Stimulated activated CD4-positive, alpha-beta T cell treated with anti-CD3 and anti-CD28 coated beads, TNF-alpha, amount 100 ng/mL, for 24 hours (primary cell): Measurements from ENCODE around the gene DNAJC5.
"Not testable (repeated sequence)": the region's sequence is repeated elsewhere in the genome, so short reads cannot be mapped to it uniquely, and the experiment has no call there.

Experiments used
- DNase-seq, 3 experiments: peaks; one replicate each; pipeline ENCODE4 v3.0.0-alpha.2; 2020; ENCODE audit warnings: low read depth in 3 of 3

DNAJC5 gene

GRCh38 chr20:63967330-63968135 is 72.6 kb downstream of the DNAJC5 start:
- DNase-seq = no peak

- no peak for DNase-seq
These were observed 73.4 kb downstream of the DNAJC5 start for GRCh38 chr20:63968136-63968927.

- no peak for DNase-seq
These were observed 74.2 kb downstream of the DNAJC5 start for GRCh38 chr20:63968928-63969760.

- DNase-seq = peak in 1 of 3 experiments; percentile 64
These were observed 75.2 kb downstream of the DNAJC5 start, which contains the start of gene ZNF512B for GRCh38 chr20:63969838-63970713. TSS of gene ZNF512B (minus strand) at chr20:63969930. CDS start at chr20:63967950, 1,980 bp downstream.

- DNase-seq = no peak
These were observed 75.9 kb downstream of the DNAJC5 start for GRCh38 chr20:63970714-63971431.

GRCh38 chr20:63971960-63972311 is 77.0 kb downstream of the DNAJC5 start:
- not testable (repeated sequence) for DNase-seq

GRCh38 chr20:63972312-63973159 is 77.6 kb downstream of the DNAJC5 start:
- DNase-seq = no peak

GRCh38 chr20:63973160-63973479 is 78.2 kb downstream of the DNAJC5 start:
- DNase-seq = no peak

GRCh38 chr20:63973636-63974401 is 78.9 kb downstream of the DNAJC5 start:
- peak; percentile 58 to 74 (median 60) for DNase-seq

- DNase-seq = no peak
These were observed 79.7 kb downstream of the DNAJC5 start for GRCh38 chr20:63974402-63975200.

- DNase-seq = not testable (repeated sequence)
These were observed 81.6 kb downstream of the DNAJC5 start for GRCh38 chr20:63976511-63976910.

GRCh38 chr20:63976980-63977738 is 82.2 kb downstream of the DNAJC5 start:
- DNase-seq = no peak

- peak in 2 of 3 experiments; percentile 52 to 59 for DNase-seq
These were observed 82.9 kb downstream of the DNAJC5 start for GRCh38 chr20:63977739-63978276.

GRCh38 chr20:63978319-63979228 is 83.6 kb downstream of the DNAJC5 start:
- DNase-seq = peak in 1 of 3 experiments; percentile 74

GRCh38 chr20:63979229-63979556 is 84.3 kb downstream of the DNAJC5 start:
- DNase-seq = no peak
